DOHH2 (cell line): ENCODE results near the gene ALS2CL.
A peak's percentile ranks its signal among the peaks of the same experiment; 100 is the strongest.

Experiments used
- CTCF ChIP-seq: fragments of 200-600 bp; sonication (generic); IDR thresholded peaks from one replicate; pipeline ENCODE4 v1.5.1; 2014; ENCODE audit warnings: antibody characterized with exemption, mild to moderate bottlenecking, low read depth, low read length; ENCODE audit not compliant: poor library complexity, severe bottlenecking
- EZH2phosphoT487 ChIP-seq: fragments of 200-600 bp; sonication (generic); IDR thresholded peaks from 2 replicates; pipeline ENCODE4 v1.6.1; 2017; ENCODE audit warnings: borderline replicate concordance, mild to moderate bottlenecking, antibody characterized with exemption, low read length, moderate library complexity, mixed read lengths

- peak; percentile 46 for TF ChIP-seq CTCF
- TF ChIP-seq EZH2phosphoT487 = no peak
Observed at GRCh38 chr3:46663591-46664135, 29.8 kb downstream of the ALS2CL start.
